PC-3 (cell line): ENCODE measurements around the gene DEPDC1. TPM values are rescaled to one million over a fixed set of nuclear protein-coding genes. Genes with fewer than 3 reads are reported as not detected.

ENCODE experiments used
- ATAC-seq: fragments of 200-7000 bp; cut with Tn5 transposase; 2 replicates; pipeline ENCODE4 v1.9.1; 2020; ENCODE audit warnings: mild to moderate bottlenecking, moderate library complexity
- BruUV-seq: library from RNA; stranded (reverse); fragments of 400-500 nt; replicated peaks from 2 replicates; lab custom pipeline; 2021; lab: Mats Ljungman, UMichigan
- CTCF ChIA-PET: fragments of 300-600 bp; sonication (Branson Sonifier 250); formaldehyde crosslinking; loops from one replicate; lab custom pipeline; 2022; ENCODE audit warnings: antibody characterized with exemption; lab: Charles Lee
- POLR2A ChIA-PET: fragments of 300-600 bp; sonication (Branson Sonifier 250); formaldehyde crosslinking; loops from one replicate; lab custom pipeline; 2022; ENCODE audit warnings: antibody characterized with exemption; ENCODE audit not compliant: unreplicated experiment; lab: Charles Lee
- DNase-seq: peaks from one replicate; pipeline ENCODE4 v3.0.0-alpha.2; 2015
- H2AFZ ChIP-seq: fragments of 300-600 bp; sonication (generic); 2 replicates; pipeline ENCODE4 v1.6.0; 2016; ENCODE audit warnings: antibody characterized with exemption, low read length
- H3F3A ChIP-seq: fragments of 300-600 bp; sonication (generic); one replicate; pipeline ENCODE4 v1.6.0; 2017; ENCODE audit warnings: antibody characterized with exemption, low read length, control low read depth, mild to moderate bottlenecking; ENCODE audit not compliant: unreplicated experiment
- H3K27ac ChIP-seq: fragments of 300-600 bp; sonication (generic); 2 replicates; pipeline ENCODE4 v1.5.1; 2016; ENCODE audit warnings: mild to moderate bottlenecking, low read length
- H3K27me3 ChIP-seq: fragments of 300-600 bp; sonication (generic); 2 replicates; pipeline ENCODE4 v1.6.1; 2016; ENCODE audit warnings: low read length, mixed read lengths
- H3K36me3 ChIP-seq: fragments of 300-600 bp; sonication (generic); 2 replicates; pipeline ENCODE4 v1.6.1; 2016; ENCODE audit warnings: low read depth, mixed run types, low read length, mixed read lengths
- H3K4me1 ChIP-seq: fragments of 300-600 bp; sonication (generic); 2 replicates; pipeline ENCODE4 v1.5.1; 2016; ENCODE audit warnings: low read length; ENCODE audit not compliant: insufficient read depth
- H3K4me2 ChIP-seq: fragments of 300-600 bp; sonication (generic); 2 replicates; pipeline ENCODE4 v1.6.0; 2016; ENCODE audit warnings: low read length
- H3K4me3 ChIP-seq: fragments of 300-600 bp; sonication (generic); 2 replicates; pipeline ENCODE4 v1.5.1; 2016; ENCODE audit warnings: mild to moderate bottlenecking, low read length, mixed read lengths
- H3K79me2 ChIP-seq: fragments of 300-600 bp; sonication (generic); 2 replicates; pipeline ENCODE4 v1.6.1; 2017; ENCODE audit warnings: low read length, mixed read lengths
- H3K9ac ChIP-seq: fragments of 300-600 bp; sonication (generic); 2 replicates; pipeline ENCODE4 v1.6.0; 2016; ENCODE audit warnings: mild to moderate bottlenecking, low read length
- H3K9me2 ChIP-seq: fragments of 300-600 bp; sonication (generic); replicated peaks from 2 replicates; pipeline ENCODE4 v1.6.1; 2016; ENCODE audit warnings: mixed run types, low read length, mixed read lengths
- H3K9me3 ChIP-seq: fragments of 300-600 bp; sonication (generic); 2 replicates; pipeline ENCODE4 v1.6.1; 2016; ENCODE audit warnings: low read length, mixed read lengths
- H4K20me1 ChIP-seq: fragments of 300-600 bp; sonication (generic); 2 replicates; pipeline ENCODE4 v1.6.1; 2016; ENCODE audit warnings: low read length, mixed read lengths
- EZH2 ChIP-seq: fragments of 300-600 bp; sonication (generic); IDR thresholded peaks from one replicate; pipeline ENCODE4 v1.6.1; 2017; ENCODE audit warnings: antibody characterized with exemption, mild to moderate bottlenecking, low read length; ENCODE audit not compliant: unreplicated experiment
- EZH2phosphoT487 ChIP-seq: fragments of 300-600 bp; sonication (generic); IDR thresholded peaks from 2 replicates; pipeline ENCODE4 v1.6.1; 2018; ENCODE audit warnings: mild to moderate bottlenecking, antibody characterized with exemption, low read length, borderline replicate concordance
- intact Hi-C: fragments of 100-400 bp; cut with micrococcal nuclease; formaldehyde crosslinking; loops from 2 replicates; pipeline ENCODE4 v1.9.0; 2023
- total RNA-seq: library from RNA; depleted of rRNA; stranded (reverse); fragments of >200 nt; gene quantifications from 2 replicates; pipeline ENCODE4 v1.2.3, GENCODE V29; 2014
- TF ChIP-seq, protein P1 (sequence below): fragments of 300-600 bp; sonication (generic); conservative IDR thresholded peaks from 2 replicates; pipeline ENCODE4 v1.5.1; 2017; ENCODE audit warnings: antibody characterized with exemption, low read depth, mild to moderate bottlenecking, low read length

DEPDC1 gene
- total RNA-seq, 1 experiment from 2014 or later = 21.6 TPM

DNA sequence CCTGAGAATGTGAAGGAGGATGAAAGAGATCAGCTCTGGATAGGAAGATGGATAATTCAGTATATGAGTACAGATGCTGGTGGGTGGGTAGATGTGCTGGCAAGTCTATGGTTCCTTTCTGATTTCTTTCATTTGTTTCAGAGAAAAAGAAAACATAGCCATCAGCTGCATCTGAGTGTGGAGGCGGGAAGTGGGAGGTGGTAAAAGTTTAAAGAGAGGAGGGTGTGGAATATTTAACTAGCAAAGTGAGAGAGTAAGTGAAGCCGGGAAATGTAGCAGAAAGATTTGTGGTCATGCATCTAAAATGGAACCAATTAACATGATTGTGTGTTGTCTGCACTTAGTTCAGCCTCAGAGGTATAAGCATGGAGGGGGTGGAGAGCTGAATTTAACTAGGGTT lies 63.5 kb downstream of the DEPDC1 start:
- no peaks in the 10 kb centered on the region for H3K79me2 ChIP-seq
- no peak overlapping the region for H3K4me2 ChIP-seq
- intact Hi-C loops = no loop called here
- H3K9ac ChIP-seq = no peak overlapping the region
- ATAC-seq (peak; percentile 27; the same call in 1 of the 2 replicates), DNase-seq (no peak)
- H3F3A ChIP-seq = no peaks in the 10 kb centered on the region
- ChIA-PET POLR2A (no interaction called here), CTCF (no interaction called here)
- no peaks in the 10 kb centered on the region for H3K9me3 ChIP-seq
- BruUV-seq = no TSS peak
- H3K4me1 ChIP-seq = no peaks in the 10 kb centered on the region
- no peaks in the 10 kb centered on the region for H3K27me3 ChIP-seq
- TF ChIP-seq EZH2 (no peak), EZH2phosphoT487 (no peak)
- TF ChIP-seq, protein P1, sequence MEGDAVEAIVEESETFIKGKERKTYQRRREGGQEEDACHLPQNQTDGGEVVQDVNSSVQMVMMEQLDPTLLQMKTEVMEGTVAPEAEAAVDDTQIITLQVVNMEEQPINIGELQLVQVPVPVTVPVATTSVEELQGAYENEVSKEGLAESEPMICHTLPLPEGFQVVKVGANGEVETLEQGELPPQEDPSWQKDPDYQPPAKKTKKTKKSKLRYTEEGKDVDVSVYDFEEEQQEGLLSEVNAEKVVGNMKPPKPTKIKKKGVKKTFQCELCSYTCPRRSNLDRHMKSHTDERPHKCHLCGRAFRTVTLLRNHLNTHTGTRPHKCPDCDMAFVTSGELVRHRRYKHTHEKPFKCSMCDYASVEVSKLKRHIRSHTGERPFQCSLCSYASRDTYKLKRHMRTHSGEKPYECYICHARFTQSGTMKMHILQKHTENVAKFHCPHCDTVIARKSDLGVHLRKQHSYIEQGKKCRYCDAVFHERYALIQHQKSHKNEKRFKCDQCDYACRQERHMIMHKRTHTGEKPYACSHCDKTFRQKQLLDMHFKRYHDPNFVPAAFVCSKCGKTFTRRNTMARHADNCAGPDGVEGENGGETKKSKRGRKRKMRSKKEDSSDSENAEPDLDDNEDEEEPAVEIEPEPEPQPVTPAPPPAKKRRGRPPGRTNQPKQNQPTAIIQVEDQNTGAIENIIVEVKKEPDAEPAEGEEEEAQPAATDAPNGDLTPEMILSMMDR = no peak
- H3K4me3 ChIP-seq = no peak overlapping the region
- H3K36me3 ChIP-seq = peaks cover 45% of the 10 kb centered on the region
- H2AFZ ChIP-seq = no peak overlapping the region
- no peaks in the 10 kb centered on the region for H4K20me1 ChIP-seq
- H3K9me2 ChIP-seq = no peaks in the 10 kb centered on the region
- no peak overlapping the region for H3K27ac ChIP-seq

DNA sequence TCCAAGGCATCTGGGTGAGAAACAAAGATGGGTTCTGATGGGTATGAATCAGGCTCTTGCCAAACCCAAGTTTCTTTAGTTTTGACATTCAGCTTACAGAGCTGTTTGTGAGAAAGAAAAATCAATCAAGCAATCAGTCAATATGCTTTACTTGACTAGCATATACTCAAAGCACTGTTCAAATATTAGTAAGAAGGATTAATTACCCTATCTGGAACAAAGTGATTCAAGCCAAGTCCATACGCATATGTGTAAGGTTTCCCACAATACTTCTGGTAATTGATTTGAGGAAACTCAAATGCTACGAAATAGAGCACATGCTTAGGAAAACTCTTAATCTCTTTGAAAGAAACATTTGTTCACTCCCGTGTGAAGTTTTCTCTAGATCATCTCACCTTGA lies 65.8 kb downstream of the DEPDC1 start:
- Histone ChIP-seq H4K20me1 (0 out of 2 replicates have a peak, but pooled peaks cover 7% of the 10 kb centered on the region), H3K79me2 (peaks cover 7% of the 10 kb centered on the region; the same call in 1 of the 2 replicates), H3K36me3 (peaks cover 49% of the 10 kb centered on the region), H3K27ac (no peak overlapping the region), H3K9me2 (no peaks in the 10 kb centered on the region), H3F3A (peaks cover 3% of the 10 kb centered on the region), H3K4me2 (no peak overlapping the region), H3K4me1 (no peaks in the 10 kb centered on the region), H3K4me3 (no peak overlapping the region), H2AFZ (no peak overlapping the region), H3K27me3 (no peaks in the 10 kb centered on the region), H3K9ac (no peak overlapping the region), H3K9me3 (no peaks in the 10 kb centered on the region)
- no TSS peak for BruUV-seq
- TF ChIP-seq EZH2 = no peak
- TF ChIP-seq, protein P1 = no peak
- TF ChIP-seq EZH2phosphoT487 = no peak
- CTCF ChIA-PET = no interaction called here
- POLR2A ChIA-PET = no interaction called here
- ATAC-seq (no peak), DNase-seq (no peak)
- intact Hi-C loops = no loop called here

DNA sequence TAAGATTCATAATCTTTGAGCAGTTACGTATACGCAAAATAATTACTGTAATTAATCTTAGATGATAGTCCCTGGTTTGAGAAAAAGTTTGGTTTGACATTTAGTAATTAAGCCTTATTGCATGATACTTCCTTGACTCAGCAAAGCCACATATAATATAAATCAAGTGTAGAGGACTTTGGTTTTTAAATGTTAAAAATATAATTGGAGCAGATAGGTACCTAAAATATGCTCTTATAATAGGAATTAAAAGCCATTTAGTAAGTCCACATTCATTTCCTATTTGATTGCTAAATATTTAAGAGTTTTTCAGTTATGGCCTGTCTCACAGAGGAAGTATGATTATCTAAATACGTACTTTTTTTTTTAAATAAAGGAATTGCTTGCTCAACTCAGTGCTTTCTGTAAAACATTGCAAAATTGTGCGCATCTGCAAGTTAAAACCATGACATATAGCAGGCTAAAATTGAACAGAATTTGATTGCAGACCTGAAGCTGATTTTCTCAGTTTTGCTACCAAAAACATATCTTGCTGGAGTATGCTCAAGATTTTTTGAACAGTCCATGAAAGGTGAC lies 67.6 kb downstream of the DEPDC1 start:
- intact Hi-C loops = no loop called here
- no peak overlapping the region for H3K9ac ChIP-seq
- no peaks in the 10 kb centered on the region for H3K9me2 ChIP-seq
- H4K20me1 ChIP-seq = 0 out of 2 replicates have a peak, but pooled peaks cover 7% of the 10 kb centered on the region
- no peak overlapping the region for H3K4me3 ChIP-seq
- no peak for DNase-seq
- ATAC-seq = no peak
- H3F3A ChIP-seq = peaks cover 3% of the 10 kb centered on the region
- ChIA-PET CTCF (no interaction called here), POLR2A (no interaction called here)
- no peaks in the 10 kb centered on the region for H3K9me3 ChIP-seq
- H3K79me2 ChIP-seq = peaks cover 7% of the 10 kb centered on the region; the same call in 1 of the 2 replicates
- no TSS peak for BruUV-seq
- H2AFZ ChIP-seq = no peak overlapping the region
- peaks cover 52% of the 10 kb centered on the region for H3K36me3 ChIP-seq
- no peak overlapping the region for H3K4me2 ChIP-seq
- no peak for TF ChIP-seq EZH2
- TF ChIP-seq, protein P1 = no peak
- no peak for TF ChIP-seq EZH2phosphoT487
- H3K4me1 ChIP-seq = no peaks in the 10 kb centered on the region
- H3K27me3 ChIP-seq = no peaks in the 10 kb centered on the region
- no peak overlapping the region for H3K27ac ChIP-seq
